Suprapubic skin (tissue), 4 donors: ENCODE measurements around the gene FAM9C. TPM values are rescaled to one million over a fixed set of nuclear protein-coding genes. Genes with fewer than 3 reads are reported as not detected.

Experiments used
- total RNA-seq, 4 donors: library from RNA; depleted of rRNA; stranded (reverse); fragments of >200 nt; gene quantifications; one replicate each; pipeline ENCODE4 v1.1.0, GENCODE V29; 2016

Gene FAM9C
- total RNA-seq, 4 donors from 2014 or later = not detected

Other genes with a start within 250 kb of the FAM9C start
- under 1 TPM in 2 of 4 donors, not detected in 2; 0.15 to 0.38 TPM for gene TLR7, start 177.5 kb downstream of the FAM9C start, total RNA-seq
- gene TLR8, start 138.0 kb downstream of the FAM9C start, total RNA-seq = under 1 TPM in 3 of 4 donors, not detected in 1; 0.11 to 0.17 (median 0.16) TPM
- gene TMSB4X, start 69.5 kb downstream of the FAM9C start, total RNA-seq = 1,000 to 10,000 TPM in 3 of 4 donors, 100 to 1,000 TPM in 1; 880 to 1,466 (median 1,228) TPM